IMR-90 (cell line): ENCODE data around the gene AKT1S1. TPM values are rescaled to one million over a fixed set of nuclear protein-coding genes. Genes with fewer than 3 reads are reported as not detected.
A peak's percentile ranks its signal among the peaks of the same experiment; 100 is the strongest.

Source experiments
- ATAC-seq: fragments of 200-7000 bp; cut with Tn5 transposase; 2 replicates; pipeline ENCODE4 v1.9.1; 2020; ENCODE audit warnings: low read depth, mild to moderate bottlenecking, moderate library complexity
- BruUV-seq: library from RNA; stranded (reverse); fragments of 400-500 nt; replicated peaks from 2 replicates; lab custom pipeline; 2021; lab: Mats Ljungman, UMichigan
- CTCF ChIA-PET: fragments of 300-600 bp; formaldehyde crosslinking; extraction: SDS; loops from one replicate; lab custom pipeline; 2021; ENCODE audit warnings: antibody characterized with exemption; lab: Yijun Ruan, JAX
- POLR2A ChIA-PET: fragments of 300-600 bp; sonication (Branson Sonifier 250); formaldehyde crosslinking; loops from one replicate; lab custom pipeline; 2022; ENCODE audit warnings: antibody characterized with exemption; ENCODE audit not compliant: unreplicated experiment; lab: Charles Lee
- DNase-seq: peaks from one replicate; pipeline ENCODE4 v3.0.0; 2013
- H2AFZ ChIP-seq: replicated peaks from 2 replicates; pipeline ENCODE3; 2013; ENCODE audit warnings: low read length, mild to moderate bottlenecking; ENCODE audit not compliant: poor library complexity
- H2AK5ac ChIP-seq: 2 replicates; pipeline ENCODE4 v1.6.1; 2013; ENCODE audit warnings: low read depth, low read length, inconsistent platforms
- H2AK9ac ChIP-seq: replicated peaks from 2 replicates; pipeline ENCODE3; 2013; ENCODE audit warnings: mild to moderate bottlenecking, low read depth, low read length, moderate library complexity; ENCODE audit not compliant: poor library complexity
- H2BK120ac ChIP-seq: 2 replicates; pipeline ENCODE4 v1.6.1; 2013; ENCODE audit warnings: low read depth, low read length, inconsistent platforms
- H2BK15ac ChIP-seq: 3 replicates; pipeline ENCODE4 v1.6.1; 2013; ENCODE audit warnings: low read depth, low read length, inconsistent platforms
- H2BK20ac ChIP-seq: 2 replicates; pipeline ENCODE4 v1.6.1; 2013; ENCODE audit warnings: low read depth, mild to moderate bottlenecking, inconsistent platforms, low read length, moderate library complexity
- H2BK5ac ChIP-seq: 2 replicates; pipeline ENCODE4 v1.6.1; 2013; ENCODE audit warnings: mild to moderate bottlenecking, low read depth, low read length, inconsistent platforms; ENCODE audit not compliant: poor library complexity, severe bottlenecking
- H3K14ac ChIP-seq: replicated peaks from 2 replicates; pipeline ENCODE4 v1.6.1; 2013; ENCODE audit warnings: low read depth, low read length, inconsistent platforms
- H3K18ac ChIP-seq: 2 replicates; pipeline ENCODE4 v1.6.1; 2013; ENCODE audit warnings: low read depth, low read length, control low read depth
- H3K23ac ChIP-seq: 2 replicates; pipeline ENCODE4 v1.6.1; 2013; ENCODE audit warnings: low read depth, low read length, inconsistent platforms
- H3K27ac ChIP-seq: 2 replicates; pipeline ENCODE4 v1.5.1; 2013; ENCODE audit warnings: mild to moderate bottlenecking, control low read depth, low read length; ENCODE audit not compliant: insufficient read depth
- H3K27me3 ChIP-seq: 2 replicates; pipeline ENCODE4 v1.6.1; 2013; ENCODE audit warnings: low read length; ENCODE audit not compliant: control insufficient read depth, insufficient read depth
- H3K36me3 ChIP-seq: 2 replicates; pipeline ENCODE4 v1.6.1; 2013; ENCODE audit warnings: low read length, mixed read lengths; ENCODE audit not compliant: control insufficient read depth, insufficient read depth
- H3K4ac ChIP-seq: 2 replicates; pipeline ENCODE4 v1.6.1; 2013; ENCODE audit warnings: low read depth, low read length, inconsistent platforms
- H3K4me1 ChIP-seq: 2 replicates; pipeline ENCODE4 v1.6.1; 2013; ENCODE audit warnings: low read length, mixed read lengths; ENCODE audit not compliant: control insufficient read depth, insufficient read depth
- H3K4me2 ChIP-seq: 2 replicates; pipeline ENCODE4 v1.6.1; 2013; ENCODE audit warnings: low read depth, mild to moderate bottlenecking, control low read depth, low read length, moderate library complexity
- H3K4me3 ChIP-seq: 2 replicates; pipeline ENCODE4 v1.5.1; 2013; ENCODE audit warnings: low read depth, mild to moderate bottlenecking, control low read depth, low read length, moderate library complexity; ENCODE audit not compliant: insufficient read depth
- H3K56ac ChIP-seq: 2 replicates; pipeline ENCODE4 v1.6.1; 2013; ENCODE audit warnings: low read length, inconsistent platforms; ENCODE audit not compliant: insufficient read depth; ENCODE audit errors: extremely low read depth
- H3K79me1 ChIP-seq, 2 experiments: 2 replicates each; pipeline ENCODE4 v1.6.1; 2013; ENCODE audit warnings: low read length in 2 of 2, inconsistent platforms in 1 of 2, low read depth in 1 of 2
- H3K9ac ChIP-seq: 2 replicates; pipeline ENCODE4 v1.6.1; 2013; ENCODE audit warnings: low read depth, low read length, control low read depth
- H3K9me1 ChIP-seq: 2 replicates; pipeline ENCODE4 v1.6.1; 2013; ENCODE audit warnings: low read length, inconsistent platforms; ENCODE audit not compliant: insufficient read depth
- H3K9me3 ChIP-seq: 2 replicates; pipeline ENCODE4 v1.6.1; 2013; ENCODE audit warnings: low read length; ENCODE audit not compliant: control insufficient read depth, insufficient read depth
- H4K20me1 ChIP-seq: 2 replicates; pipeline ENCODE4 v1.6.1; 2013; ENCODE audit warnings: low read length, inconsistent platforms; ENCODE audit not compliant: insufficient read depth
- H4K5ac ChIP-seq: 2 replicates; pipeline ENCODE4 v1.6.1; 2013; ENCODE audit warnings: mild to moderate bottlenecking, low read depth, low read length, control low read depth
- H4K8ac ChIP-seq, 2 experiments: 2 replicates each; pipeline ENCODE4 v1.6.1; 2013; ENCODE audit warnings: low read depth in 2 of 2, low read length in 2 of 2, control low read depth in 1 of 2, inconsistent platforms in 1 of 2
- H4K91ac ChIP-seq: 2 replicates; pipeline ENCODE4 v1.6.1; 2013; ENCODE audit warnings: low read depth, low read length, inconsistent platforms; ENCODE audit not compliant: insufficient read depth
- CEBPB ChIP-seq: IDR thresholded peaks from 2 replicates; pipeline ENCODE4 v1.6.1; 2012; ENCODE audit warnings: low read depth, low read length, improper control_type of control experiment
- FOS ChIP-seq: fragments of 150-350 bp; IDR thresholded peaks from 2 replicates; pipeline ENCODE4 v1.6.1; 2016; ENCODE audit warnings: low read depth, low read length
- MXI1 ChIP-seq: IDR thresholded peaks from 2 replicates; pipeline ENCODE4 v1.6.1; 2012; ENCODE audit warnings: low read depth, mild to moderate bottlenecking, low read length, moderate library complexity, borderline replicate concordance
- WGBS, 2 experiments: methylation state at CpG; one replicate each; pipeline versions ENCODE4 v1.1.5 to v1.1.7; 2013; ENCODE audit warnings: missing lambda C conversion rate in 2 of 2; ENCODE audit not compliant: insufficient read length in 1 of 2; ENCODE audit errors: extremely low coverage in 2 of 2; 5-methylcytosine and 5-hydroxymethylcytosine counted together
- dilution Hi-C: fragments of 300-500 bp; cut with HindIII; formaldehyde crosslinking; loops from one replicate; pipeline ENCODE4 v1.14.3; 2018; ENCODE audit warnings: low sequenced_read_pairs; ENCODE audit not compliant: unreplicated experiment
- in situ Hi-C: fragments of 300-500 bp; cut with MboI; formaldehyde crosslinking; loops from 3 replicates; pipeline ENCODE4 v1.14.3; 2019; ENCODE audit warnings: low sequenced_read_pairs, inconsistent platforms, mixed read lengths
- intact Hi-C: fragments of 100-400 bp; cut with micrococcal nuclease; formaldehyde crosslinking; loops from 2 replicates; pipeline ENCODE4 v1.10.0; 2022
- polyA plus RNA-seq, 3 experiments: library from polyadenylated mRNA; depleted of rRNA; stranded (reverse); fragments of >200 nt; gene quantifications; 2 replicates each; pipeline ENCODE4 v1.2.3, GENCODE V29; 2012; ENCODE audit warnings: low replicate concordance in 1 of 3
- total RNA-seq: library from RNA; depleted of rRNA; stranded (reverse); fragments of >200 nt; gene quantifications from 2 replicates; pipeline ENCODE4 v1.2.3, GENCODE V29; 2012

Gene AKT1S1
- total and polyA plus RNA-seq, 2 of the 4 experiments (the other 2 are of a cell fraction), result 3.6 to 54.4 TPM

DNA sequence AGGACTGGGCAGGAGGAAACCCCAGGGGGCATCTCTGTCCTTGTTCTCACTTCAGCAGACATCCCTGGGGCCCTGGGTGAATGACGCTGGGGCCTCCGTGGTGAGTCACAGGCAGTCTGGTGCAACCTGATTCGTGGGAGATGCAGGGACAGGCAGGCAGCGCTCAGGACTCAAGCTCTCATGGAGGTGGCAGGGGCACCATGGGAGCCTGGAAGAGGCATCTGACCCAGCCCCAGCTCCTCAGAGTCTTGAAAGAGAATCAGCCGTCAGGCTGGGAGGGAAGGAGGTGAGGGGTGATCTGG lies 40.2 kb downstream of the AKT1S1 start:
- Histone ChIP-seq H3K14ac (no peak overlapping the region), H3K9me1 (peaks cover 4% of the 10 kb centered on the region; the same call in 1 of the 2 replicates), H3K27me3 (no peaks in the 10 kb centered on the region), H2BK5ac (no peak overlapping the region), H2AFZ (no peak overlapping the region), H3K36me3 (peaks cover 71% of the 10 kb centered on the region), H3K4me2 (no peak overlapping the region), H4K5ac (no peak overlapping the region), H3K79me1 (peaks cover 0 to 26% of the 10 kb centered on the region in 2 experiments; a peak in 2 of 4 replicates), H3K4me3 (no peak overlapping the region), H2AK5ac (no peak overlapping the region), H2BK20ac (no peak overlapping the region), H4K91ac (no peak overlapping the region), H4K20me1 (no peaks in the 10 kb centered on the region; the same call in 1 of the 2 replicates), H2AK9ac (peak overlapping the region; percentile 74), H3K18ac (no peak overlapping the region), H4K8ac (no peak overlapping the region), H3K56ac (no peak overlapping the region), H3K23ac (no peak overlapping the region), H3K4me1 (no peaks in the 10 kb centered on the region), H3K9ac (no peak overlapping the region), H3K27ac (no peak overlapping the region), H3K4ac (no peak overlapping the region), H2BK15ac (no peak overlapping the region), H3K9me3 (no peaks in the 10 kb centered on the region), H2BK120ac (no peak overlapping the region)
- no peak for TF ChIP-seq FOS
- no peak for TF ChIP-seq CEBPB
- no peak for TF ChIP-seq MXI1
- 93% methylated on average over 3 of the region's 5 CpGs; no CpG with 5 or more reads in 1 of the 2 experiments for WGBS, 2 experiments
- CTCF ChIA-PET, result interaction anchor here (0.6 kb wide), 1 partner anchor 91 kb away, joined by 3 read pairs; no protein-coding TSS in a partner anchor
- no TSS peak for BruUV-seq
- in situ Hi-C loops, result no loop called here
- intact Hi-C loops, result no loop called here
- dilution Hi-C loops, result no loop called here
- POLR2A ChIA-PET, result no interaction called here
- ATAC-seq (no peak), DNase-seq (no peak)
